OCI-M2 (cell line): ENCODE measurements around the gene CCDC30.
"Not testable (repeated sequence)": the region's sequence is repeated elsewhere in the genome, so short reads cannot be mapped to it uniquely, and the experiment has no call there.

ENCODE experiments used
- DNase-seq: peaks from one replicate; lab custom pipeline; 2025; ENCODE audit not compliant: unreplicated experiment; lab: John Stamatoyannopoulos, UW

CCDC30 gene

GRCh38 chr1:42523171-42523570 lies 60.1 kb downstream of the CCDC30 start:
- no peak for DNase-seq

DNA sequence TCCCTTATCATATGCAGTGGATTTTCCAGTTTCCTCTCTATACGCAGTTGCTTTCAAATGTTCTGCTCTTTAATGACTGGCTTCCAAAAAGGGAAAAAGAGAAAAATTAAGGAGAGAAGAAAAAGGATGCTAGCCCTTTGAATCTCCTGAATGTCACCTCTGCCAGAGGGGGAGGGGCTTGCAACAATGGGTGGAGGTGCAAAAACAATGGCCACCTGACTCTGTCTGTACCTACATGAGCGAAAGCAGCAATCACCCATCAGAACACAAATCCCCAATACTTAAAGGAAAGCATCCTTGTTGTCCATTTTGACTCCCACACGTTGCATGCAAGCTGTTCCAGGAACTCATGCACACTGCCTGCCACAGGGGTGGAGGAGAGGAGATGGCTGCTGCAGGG lies 61.2 kb downstream of the CCDC30 start:
- DNase-seq: no peak

- no peak for DNase-seq
Measured at GRCh38 chr1:42529724-42530181, 66.7 kb downstream of the CCDC30 start.

GRCh38 chr1:42531043-42531442 lies 68.0 kb downstream of the CCDC30 start:
- DNase-seq: no peak

DNA sequence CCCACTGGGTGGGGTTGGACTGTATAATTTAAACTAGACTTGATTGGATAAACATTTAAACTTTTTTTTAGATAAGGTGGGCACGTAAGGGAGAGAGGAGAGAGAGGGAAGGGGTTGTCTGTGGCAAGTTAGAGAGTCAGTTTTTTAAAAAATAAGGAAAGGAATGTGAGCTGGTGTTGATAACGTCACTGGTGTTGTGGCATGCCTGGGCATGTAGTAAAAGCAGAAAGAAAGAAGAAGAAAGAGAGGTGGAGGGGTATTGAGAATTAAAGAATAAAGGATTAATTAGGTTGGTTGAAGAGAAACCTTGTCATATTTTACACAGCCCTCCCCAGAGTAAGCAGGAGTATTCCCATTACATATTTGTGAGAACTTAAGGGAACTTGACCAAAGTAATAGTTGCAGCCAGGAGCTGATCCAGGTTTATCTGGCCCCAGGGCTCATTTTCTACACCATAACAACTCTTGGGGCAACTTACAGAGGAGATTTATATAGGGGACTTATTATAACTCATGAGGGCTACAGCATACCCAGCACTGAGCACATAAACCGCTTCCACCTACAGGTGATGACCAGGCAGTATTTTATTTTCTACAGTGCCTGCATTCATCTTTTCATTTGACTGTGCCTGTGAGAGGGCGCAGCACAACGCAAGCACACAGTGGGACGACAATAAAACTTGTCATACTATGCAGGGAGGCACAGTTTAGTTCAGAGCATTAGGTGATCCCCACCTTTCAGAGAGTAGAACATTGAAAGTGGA lies 70.2 kb downstream of the CCDC30 start:
- no peak for DNase-seq

DNA sequence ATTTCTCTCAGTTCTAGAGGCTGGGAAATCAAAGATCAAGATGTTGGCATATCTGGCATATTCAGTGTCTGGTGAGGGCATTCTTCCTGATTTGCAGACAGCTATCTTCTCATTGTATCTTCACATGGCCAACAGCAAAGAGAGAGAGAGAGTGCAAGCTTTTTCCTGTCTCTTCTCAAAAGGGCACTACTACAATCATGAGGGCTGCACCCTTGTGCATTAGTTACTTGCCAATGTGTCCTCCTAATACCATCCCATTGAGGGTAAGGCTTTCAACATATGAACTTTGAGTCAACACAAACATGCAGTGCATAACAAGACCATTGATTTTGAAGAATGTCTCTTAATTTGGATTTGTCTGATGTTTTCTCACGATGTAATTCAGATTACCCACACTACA lies 78.0 kb downstream of the CCDC30 start:
- no peak for DNase-seq

DNA sequence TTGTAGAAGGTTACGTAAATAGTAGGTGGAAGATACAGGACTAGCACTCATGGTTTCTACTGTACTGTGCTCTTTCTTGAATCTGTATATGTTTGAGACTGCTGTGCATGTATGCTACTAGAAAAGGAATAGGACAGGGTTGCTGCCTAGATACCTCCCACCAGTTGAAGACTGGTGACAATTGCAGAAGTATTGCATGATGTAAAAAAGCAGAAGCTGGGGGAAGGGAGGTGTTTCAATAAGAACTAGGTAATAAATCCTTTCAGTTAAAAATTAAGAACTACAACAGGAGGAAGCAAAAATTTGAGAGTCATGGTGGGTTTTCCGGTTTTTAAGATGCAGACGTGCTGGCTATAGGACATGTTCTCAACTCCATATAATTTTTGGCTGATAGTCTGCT lies 88.1 kb downstream of the CCDC30 start:
- no peak for DNase-seq

DNA sequence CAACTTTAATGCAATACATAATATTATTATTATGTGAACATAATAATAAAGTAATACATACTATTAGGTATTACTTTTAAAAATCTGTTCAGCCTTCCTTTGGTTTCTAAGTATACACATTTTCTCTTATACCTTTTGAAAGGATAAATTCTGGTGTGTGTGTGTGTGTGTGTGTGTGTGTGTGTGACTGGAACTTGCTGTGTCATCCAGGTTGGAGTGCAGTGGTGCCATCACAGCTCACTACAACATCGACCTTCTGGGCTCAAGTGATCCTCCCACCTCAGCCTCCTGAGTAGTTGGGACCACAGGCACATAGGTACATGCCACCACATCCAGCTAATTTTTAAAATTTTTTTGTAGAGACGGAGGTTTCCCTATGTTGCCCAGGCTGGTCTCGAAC lies 88.5 kb downstream of the CCDC30 start:
- no peak for DNase-seq

GRCh38 chr1:42552636-42553035 lies 89.5 kb downstream of the CCDC30 start:
- DNase-seq: no peak

GRCh38 chr1:42557230-42557851 lies 94.3 kb downstream of the CCDC30 start:
- DNase-seq: no peak

DNA sequence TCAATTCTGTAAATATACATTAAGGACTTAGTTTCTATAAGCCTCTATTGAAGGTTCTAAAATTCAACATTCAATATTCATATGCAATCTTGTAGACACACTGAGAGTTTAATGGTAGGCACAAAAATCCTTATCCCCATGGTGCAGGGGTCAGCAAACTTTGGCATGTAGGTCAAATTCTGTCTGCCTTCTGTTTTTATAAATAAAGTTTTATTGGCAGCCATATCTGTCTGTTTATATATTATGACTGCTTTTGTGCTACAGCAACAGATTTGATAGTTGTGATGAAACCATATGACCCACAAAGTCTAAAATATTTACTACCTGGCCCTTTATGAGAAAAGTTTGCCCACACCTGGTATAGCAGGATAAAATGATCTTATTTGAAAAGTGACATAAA lies 104.0 kb downstream of the CCDC30 start:
- DNase-seq: no peak

DNA sequence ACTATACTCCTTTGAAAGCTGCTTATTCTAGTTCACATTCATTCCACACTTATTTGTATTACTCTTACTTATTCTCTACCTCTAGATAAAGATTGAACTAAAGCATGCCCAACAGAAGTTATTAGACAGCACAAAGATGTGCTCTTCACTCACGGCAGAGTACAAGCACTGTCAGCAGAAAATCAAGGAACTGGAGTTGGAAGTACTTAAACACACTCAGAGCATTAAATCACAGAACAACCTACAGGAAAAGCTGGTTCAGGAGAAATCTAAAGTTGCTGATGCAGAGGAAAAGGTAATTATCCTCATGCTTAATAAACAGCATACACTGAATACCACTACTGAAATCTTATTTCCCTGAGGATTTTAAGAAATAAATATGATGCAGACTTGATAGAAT lies 113.8 kb downstream of the CCDC30 start:
- no peak for DNase-seq

DNA sequence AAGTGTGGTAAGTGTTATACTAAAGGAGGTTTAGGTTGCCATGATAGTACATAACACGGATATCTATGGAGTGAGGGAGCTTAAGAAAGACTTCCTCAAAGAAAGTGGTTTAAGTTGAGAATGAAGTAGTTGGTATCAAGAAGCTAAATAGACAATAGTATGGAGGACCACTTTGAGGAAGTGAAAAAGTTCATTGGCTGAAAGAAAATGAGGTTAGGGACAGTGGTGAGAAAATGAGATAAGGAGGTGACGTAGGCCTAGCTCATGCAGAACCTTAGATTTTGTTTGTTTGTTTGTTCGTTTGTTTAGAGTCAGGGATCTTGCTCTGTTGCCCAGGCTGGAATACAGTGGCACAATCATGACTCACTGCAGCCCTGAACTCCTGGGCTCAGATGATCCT lies 122.9 kb downstream of the CCDC30 start:
- no peak for DNase-seq

DNA sequence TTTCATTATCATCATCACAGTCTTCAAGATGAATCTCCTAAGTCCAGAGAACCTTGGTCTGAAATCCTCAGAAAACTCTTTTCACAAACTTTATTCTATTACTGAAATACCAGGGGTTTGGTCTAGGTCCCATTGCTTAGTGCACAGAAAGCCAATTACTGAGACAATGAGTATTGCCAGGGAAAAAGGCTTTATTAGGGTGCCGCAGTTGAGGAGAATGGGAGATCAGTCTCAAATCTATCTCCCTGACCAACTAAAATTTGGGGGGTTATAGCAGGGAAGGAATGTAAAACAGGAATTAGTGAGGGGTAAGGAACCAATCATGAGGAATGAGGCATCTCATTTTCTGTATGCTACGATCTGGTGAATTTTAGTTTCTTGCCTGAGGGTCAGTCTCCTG lies 124.7 kb downstream of the CCDC30 start:
- no peak for DNase-seq

- DNase-seq: no peak
Measured at GRCh38 chr1:42592811-42593210, 129.7 kb downstream of the CCDC30 start.

DNA sequence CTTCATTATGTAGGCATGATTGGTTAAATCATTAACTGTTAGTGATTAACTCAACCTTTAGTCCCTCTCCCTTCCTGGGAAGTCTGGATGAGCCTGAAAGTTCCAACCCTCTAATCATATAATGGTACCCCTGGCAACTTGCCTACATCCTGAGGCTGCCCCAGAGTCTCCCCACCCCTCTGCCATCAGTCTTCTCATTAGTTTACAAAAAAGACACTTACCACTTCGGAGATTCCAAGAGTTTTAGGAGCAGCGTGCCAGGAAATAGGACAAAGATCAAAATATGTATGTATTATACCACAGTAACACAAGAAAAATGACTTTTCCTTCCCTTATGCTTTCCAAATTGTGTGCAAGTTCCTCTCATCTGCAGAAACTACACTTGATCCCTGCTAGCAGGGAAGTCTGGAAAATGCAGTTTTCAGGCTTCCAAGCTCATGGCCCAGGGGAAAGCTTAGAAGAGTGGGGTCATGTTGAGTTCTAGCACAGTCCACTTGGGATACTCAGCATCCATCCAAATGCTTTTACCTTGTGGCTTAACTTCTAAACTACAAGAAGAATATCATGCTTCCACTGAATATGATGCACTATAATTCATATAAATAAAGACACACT lies 130.5 kb downstream of the CCDC30 start:
- no peak for DNase-seq

- no peak for DNase-seq
Measured at GRCh38 chr1:42601472-42601871, 138.4 kb downstream of the CCDC30 start.

DNA sequence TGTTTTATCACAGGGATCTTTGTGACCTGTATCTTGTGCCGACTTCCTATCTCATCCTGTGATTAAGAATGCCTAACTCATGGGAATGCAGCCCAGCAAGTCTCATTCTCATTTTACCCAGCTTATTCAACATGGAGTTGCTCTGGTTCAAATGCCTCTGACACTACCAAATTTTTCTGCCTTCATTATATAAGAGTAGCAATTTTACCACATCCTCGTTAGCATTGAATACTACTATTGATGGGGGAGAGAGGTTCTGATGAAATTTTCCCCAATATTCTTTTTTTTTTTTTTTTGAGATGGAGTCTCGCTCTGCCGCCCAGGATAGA lies 150.7 kb downstream of the CCDC30 start:
- DNase-seq: no peak

DNA sequence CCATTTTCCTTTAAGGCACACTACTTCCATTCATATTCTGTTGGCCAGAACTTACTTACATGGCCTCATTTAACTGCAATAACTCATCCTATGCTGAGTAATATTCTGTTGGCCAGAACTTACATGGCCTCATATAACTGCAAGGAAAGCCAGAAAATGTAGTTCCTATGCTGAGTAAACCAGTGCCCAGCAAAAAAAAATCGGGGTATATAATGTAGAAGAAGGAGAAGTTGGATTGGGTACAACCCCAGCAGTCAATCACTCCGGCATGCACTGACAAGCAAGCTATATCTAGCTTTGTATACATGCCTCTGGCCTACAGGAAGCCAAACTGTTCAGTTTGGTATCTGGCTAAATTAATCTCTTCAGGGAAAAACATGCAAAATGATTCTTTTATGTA lies 155.8 kb downstream of the CCDC30 start:
- no peak for DNase-seq

DNA sequence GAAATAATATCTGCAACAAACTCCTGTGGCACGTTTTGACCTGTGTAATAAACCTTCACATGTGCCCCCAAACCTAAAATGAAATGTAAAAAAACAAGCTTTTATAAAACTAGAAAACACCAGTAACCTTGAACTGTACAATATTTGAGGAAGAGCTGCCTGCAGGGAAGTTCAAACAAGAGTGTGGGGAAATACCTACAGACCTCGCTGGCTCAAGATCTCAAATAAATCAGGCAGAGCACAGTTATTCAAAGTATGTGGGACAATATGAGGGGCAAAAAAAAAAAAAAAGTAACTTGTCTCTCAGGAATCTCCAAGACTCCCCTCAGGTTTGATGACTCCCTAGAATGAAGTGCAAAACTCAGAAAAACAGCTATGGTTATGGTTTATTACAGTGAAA lies 157.2 kb downstream of the CCDC30 start:
- DNase-seq: no peak

- not testable (repeated sequence) for DNase-seq
Measured at GRCh38 chr1:42621180-42621579, 158.1 kb downstream of the CCDC30 start.

GRCh38 chr1:42627205-42627604 lies 164.1 kb downstream of the CCDC30 start:
- DNase-seq: not testable (repeated sequence)
